Measurements from ENCODE around the gene CHRM5.

CHRM5 gene

DNA sequence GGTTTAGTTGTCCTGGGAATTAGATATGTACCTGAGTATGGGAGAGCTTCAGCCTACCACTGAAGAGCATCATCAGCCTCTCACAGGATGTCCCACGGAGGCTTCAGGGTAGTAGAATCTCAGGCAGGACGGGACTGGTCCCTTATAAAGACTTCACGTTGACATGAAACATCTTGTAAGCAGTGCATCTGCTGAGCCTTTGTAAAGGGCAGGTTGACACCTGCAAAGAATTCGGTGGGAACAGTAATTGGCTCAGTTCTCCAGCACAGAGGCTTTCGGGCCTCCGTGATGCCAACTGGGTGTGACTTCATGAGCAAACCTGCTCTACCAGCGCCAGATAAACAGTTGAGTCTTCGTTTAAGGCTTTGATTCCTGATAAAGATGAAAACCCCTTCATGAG is 97.6 kb downstream of the CHRM5 start:
- H3K27ac ChIP-seq: no peak overlapping the region
- TF ChIP-seq, protein P1, sequence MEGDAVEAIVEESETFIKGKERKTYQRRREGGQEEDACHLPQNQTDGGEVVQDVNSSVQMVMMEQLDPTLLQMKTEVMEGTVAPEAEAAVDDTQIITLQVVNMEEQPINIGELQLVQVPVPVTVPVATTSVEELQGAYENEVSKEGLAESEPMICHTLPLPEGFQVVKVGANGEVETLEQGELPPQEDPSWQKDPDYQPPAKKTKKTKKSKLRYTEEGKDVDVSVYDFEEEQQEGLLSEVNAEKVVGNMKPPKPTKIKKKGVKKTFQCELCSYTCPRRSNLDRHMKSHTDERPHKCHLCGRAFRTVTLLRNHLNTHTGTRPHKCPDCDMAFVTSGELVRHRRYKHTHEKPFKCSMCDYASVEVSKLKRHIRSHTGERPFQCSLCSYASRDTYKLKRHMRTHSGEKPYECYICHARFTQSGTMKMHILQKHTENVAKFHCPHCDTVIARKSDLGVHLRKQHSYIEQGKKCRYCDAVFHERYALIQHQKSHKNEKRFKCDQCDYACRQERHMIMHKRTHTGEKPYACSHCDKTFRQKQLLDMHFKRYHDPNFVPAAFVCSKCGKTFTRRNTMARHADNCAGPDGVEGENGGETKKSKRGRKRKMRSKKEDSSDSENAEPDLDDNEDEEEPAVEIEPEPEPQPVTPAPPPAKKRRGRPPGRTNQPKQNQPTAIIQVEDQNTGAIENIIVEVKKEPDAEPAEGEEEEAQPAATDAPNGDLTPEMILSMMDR (conservative IDR thresholded peaks at IDR 0.05): no peak
- no peak for TF ChIP-seq ZFX (IDR thresholded peaks at IDR 0.05)

DNA sequence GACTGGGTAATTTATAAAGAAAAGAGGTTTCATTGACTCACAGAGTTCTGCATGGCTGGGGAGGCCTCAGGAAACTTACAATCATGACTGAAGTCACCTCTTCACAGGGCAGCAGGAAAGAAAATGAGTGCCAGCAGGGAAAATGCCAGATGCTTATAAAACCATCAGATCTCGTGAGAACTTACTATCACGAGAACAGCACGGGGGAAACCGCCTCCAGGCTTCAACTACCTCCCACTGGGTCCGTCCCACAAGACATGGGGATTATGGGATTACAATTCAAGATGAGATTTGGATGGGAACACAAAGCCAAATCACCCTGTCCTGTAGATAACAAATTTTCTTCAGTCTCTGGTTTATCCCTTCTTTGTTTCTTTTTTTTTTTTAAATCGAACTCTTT is 101.7 kb downstream of the CHRM5 start:
- TF ChIP-seq, protein P1 (conservative IDR thresholded peaks at IDR 0.05): no peak
- TF ChIP-seq ZFX (IDR thresholded peaks at IDR 0.05): no peak
- no peak overlapping the region for H3K27ac ChIP-seq

DNA sequence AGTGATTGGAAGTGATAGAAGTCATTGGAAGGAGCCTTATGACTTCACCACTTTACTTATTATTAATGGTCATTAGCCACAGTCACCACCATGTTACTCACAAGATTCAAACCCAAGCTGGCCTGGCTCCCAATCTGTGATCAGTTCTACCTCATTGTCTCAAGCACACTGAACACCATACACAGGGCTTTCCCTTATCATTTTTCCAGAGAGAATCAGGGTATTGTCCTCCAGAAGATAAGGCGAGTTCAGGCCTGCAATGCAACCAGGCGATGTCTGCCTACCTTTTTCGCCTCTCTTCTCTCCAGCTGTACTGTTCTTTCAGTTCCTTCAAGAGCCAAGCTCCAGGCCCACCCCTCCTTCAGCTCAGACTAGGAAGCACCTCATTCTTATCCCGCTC is 108.5 kb downstream of the CHRM5 start:
- H3K27ac ChIP-seq: no peak overlapping the region
- TF ChIP-seq, protein P1 (conservative IDR thresholded peaks at IDR 0.05): no peak
- no peak for TF ChIP-seq ZFX (IDR thresholded peaks at IDR 0.05)

DNA sequence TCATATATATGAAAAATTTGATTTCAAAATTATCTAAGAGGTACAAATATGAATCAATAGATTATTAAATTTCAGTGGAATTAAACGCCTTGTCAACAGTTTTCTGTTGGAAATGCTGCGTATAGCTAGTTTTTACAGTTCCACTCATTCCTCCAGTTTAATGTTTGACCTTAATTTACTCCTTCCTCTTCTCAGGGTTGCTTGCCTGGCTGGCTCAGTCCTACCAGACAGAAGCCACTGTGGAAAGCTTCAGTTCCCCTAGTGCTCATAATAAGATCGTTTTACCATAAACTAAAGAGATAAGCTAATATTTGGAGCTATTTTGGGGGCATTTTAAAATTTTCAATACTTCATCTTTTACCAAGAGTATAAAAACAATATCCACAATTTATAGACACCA is 110.6 kb downstream of the CHRM5 start:
- TF ChIP-seq ZFX (IDR thresholded peaks at IDR 0.05): no peak
- TF ChIP-seq, protein P1 (conservative IDR thresholded peaks at IDR 0.05): no peak
- no peak overlapping the region for H3K27ac ChIP-seq

DNA sequence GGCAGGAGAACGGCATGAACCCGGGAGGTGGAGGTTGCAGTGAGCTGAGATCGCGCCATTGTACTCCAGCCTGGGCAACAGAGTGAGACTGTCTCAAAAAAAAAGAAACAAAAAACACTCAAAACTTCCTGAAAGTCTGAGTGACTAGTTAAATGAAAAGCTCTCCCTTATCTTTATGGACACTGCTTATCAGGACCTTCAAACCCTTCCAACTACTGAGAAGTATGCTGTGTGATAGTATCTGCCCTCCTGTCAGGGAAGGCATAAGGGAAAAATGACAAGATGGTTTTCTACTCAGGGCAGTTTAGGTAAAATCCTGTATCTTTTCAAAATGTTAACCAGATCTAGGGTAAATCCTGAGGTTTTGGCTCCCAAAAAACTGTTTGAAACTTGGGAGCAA is 111.6 kb downstream of the CHRM5 start:
- TF ChIP-seq, protein P1 (conservative IDR thresholded peaks at IDR 0.05): no peak
- no peak for TF ChIP-seq ZFX (IDR thresholded peaks at IDR 0.05)
- H3K27ac ChIP-seq: no peak overlapping the region

DNA sequence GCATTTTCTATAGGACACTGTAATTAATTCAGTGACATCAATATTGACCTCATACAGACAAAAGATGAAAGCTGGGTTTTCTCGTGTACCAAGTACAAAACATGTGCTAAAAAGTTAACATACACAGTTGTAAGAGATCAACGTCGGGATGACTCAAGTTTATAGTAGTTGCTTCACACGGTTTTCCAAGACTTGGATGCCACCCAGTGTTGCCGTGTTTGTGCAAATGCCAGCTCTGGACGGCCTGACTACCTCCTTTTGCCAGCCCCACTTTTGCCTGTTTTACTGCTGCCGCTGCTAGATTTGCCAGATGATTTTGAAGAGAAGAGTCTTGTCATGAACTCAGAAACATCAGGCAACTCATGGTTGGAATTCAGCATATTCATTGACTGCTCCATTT is 115.8 kb downstream of the CHRM5 start:
- no peak overlapping the region for H3K27ac ChIP-seq
- TF ChIP-seq, protein P1 (conservative IDR thresholded peaks at IDR 0.05): no peak
- no peak for TF ChIP-seq ZFX (IDR thresholded peaks at IDR 0.05)

DNA sequence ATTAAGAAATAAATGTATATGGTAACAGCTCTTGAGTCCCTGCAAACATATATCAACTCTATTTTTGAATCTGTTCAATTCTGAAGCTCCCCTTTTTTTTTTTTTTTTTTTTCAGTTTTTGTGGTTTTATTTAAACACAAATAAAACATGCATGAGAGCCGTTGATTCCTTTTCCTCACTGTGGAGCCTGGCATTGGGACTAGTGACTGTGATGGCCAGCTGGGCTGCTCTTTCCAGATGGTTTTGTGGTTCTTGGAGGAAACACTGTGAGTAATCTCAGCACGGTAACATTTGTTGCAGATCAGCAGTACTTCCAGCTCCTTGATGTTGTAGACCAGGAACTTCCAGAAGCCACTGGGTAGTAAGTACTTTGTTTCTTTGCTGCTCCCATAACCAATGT is 117.4 kb downstream of the CHRM5 start:
- TF ChIP-seq, protein P1 (conservative IDR thresholded peaks at IDR 0.05): no peak
- no peak overlapping the region for H3K27ac ChIP-seq
